HCT116 (cell line): ENCODE measurements around the gene SH3PXD2A. TPM values are rescaled to one million over a fixed set of nuclear protein-coding genes. Genes with fewer than 3 reads are reported as not detected.

Experiments used
- ATAC-seq: fragments of 200-7000 bp; cut with Tn5 transposase; 2 replicates; pipeline ENCODE4 v1.9.1; 2020; ENCODE audit warnings: mild to moderate bottlenecking, moderate library complexity
- BruUV-seq: library from RNA; stranded (reverse); fragments of 400-500 nt; replicated peaks from 2 replicates; lab custom pipeline; 2021; lab: Mats Ljungman, UMichigan
- CTCF ChIA-PET: fragments of 300-600 bp; sonication (Branson Sonifier 250); formaldehyde crosslinking; loops from one replicate; lab custom pipeline; 2021; ENCODE audit warnings: antibody characterized with exemption; lab: Charles Lee
- POLR2A ChIA-PET: fragments of 300-600, 350-600 bp; sonication (Branson Sonifier 250); formaldehyde crosslinking; loops from one replicate; lab custom pipeline; 2021; ENCODE audit warnings: antibody characterized with exemption; lab: Charles Lee
- RAD21 ChIA-PET, 2 experiments: fragments of 300-600 bp; sonication (Branson Sonifier 250); formaldehyde crosslinking; loops; one replicate each; lab custom pipeline; 2023; ENCODE audit warnings: low total read pairs in 2 of 2; ENCODE audit not compliant: uncharacterized antibody in 2 of 2, unreplicated experiment in 2 of 2, low non-redundant PET in 1 of 2; lab: Charles Lee
- DNase-seq: peaks from one replicate; pipeline ENCODE4 v3.0.0-alpha.2; 2010; ENCODE audit warnings: low read depth, low spot score
- H2AFZ ChIP-seq: fragments of 200-600 bp; shearing (Covaris generic), sonication (generic); 2 replicates; pipeline ENCODE4 v1.6.1; 2017; ENCODE audit warnings: low read depth, mixed run types, mixed read lengths, antibody characterized with exemption, low read length; ENCODE audit not compliant: poor library complexity, severe bottlenecking
- H3K27ac ChIP-seq: 2 replicates; pipeline ENCODE4 v1.5.1; 2012; ENCODE audit warnings: low read depth, low read length
- H3K27me3 ChIP-seq: fragments of 200-600 bp; sonication (generic); 2 replicates; pipeline ENCODE4 v1.6.1; 2016; ENCODE audit warnings: mixed run types, low read length, mixed read lengths; ENCODE audit not compliant: insufficient read depth
- H3K36me3 ChIP-seq, 2 experiments: fragments of 200-500 bp in 1 of 2; fragments of 200-600 bp in 1 of 2; sonication (Bioruptor generic) in 1 of 2; sonication (generic) in 1 of 2; 2 replicates each; pipeline versions ENCODE4 v1.5.1 to v1.6.1; 2014 to 2016; ENCODE audit warnings: low read length in 2 of 2, inconsistent platforms in 1 of 2, mixed read lengths in 1 of 2, mixed run types in 1 of 2; ENCODE audit not compliant: insufficient read depth in 2 of 2, control insufficient read depth in 1 of 2
- H3K4me1 ChIP-seq, 2 experiments: fragments of 200-600 bp in 1 of 2; sonication (generic) in 1 of 2; 2 replicates each; pipeline versions ENCODE4 v1.5.1 to v1.6.1; 2012 to 2017; ENCODE audit warnings: low read length in 2 of 2, inconsistent platforms in 1 of 2, mild to moderate bottlenecking in 1 of 2, mixed read lengths in 1 of 2, mixed run types in 1 of 2, moderate library complexity in 1 of 2; ENCODE audit not compliant: insufficient read depth in 2 of 2, control insufficient read depth in 1 of 2
- H3K4me2 ChIP-seq: fragments of 200-600 bp; sonication (generic); 2 replicates; pipeline ENCODE4 v1.6.1; 2017; ENCODE audit warnings: mixed run types, low read length, mixed read lengths
- H3K4me3 ChIP-seq, 2 experiments: fragments of 200-600 bp in 1 of 2; sonication (generic) in 1 of 2; replicated peaks in 1 of 2; 2 replicates each; pipeline ENCODE4 v1.5.1; 2011 to 2016; ENCODE audit warnings: low read length in 2 of 2, control low read depth in 1 of 2, low read depth in 1 of 2, mild to moderate bottlenecking in 1 of 2, mixed read lengths in 1 of 2, mixed run types in 1 of 2
- H3K79me2 ChIP-seq: fragments of 200-600 bp; sonication (generic); 2 replicates; pipeline ENCODE4 v1.6.1; 2017; ENCODE audit warnings: mild to moderate bottlenecking, mixed run types, low read length, moderate library complexity, mixed read lengths; ENCODE audit not compliant: insufficient read depth
- H3K9ac ChIP-seq: fragments of 200-600 bp; sonication (generic); 2 replicates; pipeline ENCODE4 v1.6.1; 2016; ENCODE audit warnings: low read length, mixed read lengths
- H3K9me2 ChIP-seq: fragments of 200-600 bp; sonication (generic), shearing (Covaris generic); 2 replicates; pipeline ENCODE4 v1.6.1; 2017; ENCODE audit warnings: mixed run types, mild to moderate bottlenecking, moderate library complexity; ENCODE audit not compliant: insufficient read depth
- H3K9me3 ChIP-seq, 2 experiments: fragments of 200-500 bp in 1 of 2; fragments of 200-600 bp in 1 of 2; sonication (Bioruptor generic) in 1 of 2; sonication (generic) in 1 of 2; 2 replicates each; pipeline ENCODE4 v1.6.1; 2014 to 2017; ENCODE audit warnings: low read length in 2 of 2, mixed read lengths in 2 of 2, inconsistent platforms in 1 of 2, low read depth in 1 of 2, mild to moderate bottlenecking in 1 of 2, mixed run types in 1 of 2, moderate library complexity in 1 of 2; ENCODE audit not compliant: control insufficient read depth in 1 of 2, insufficient read depth in 1 of 2
- H4K20me1 ChIP-seq: fragments of 200-600 bp; sonication (generic), shearing (Covaris generic); 2 replicates; pipeline ENCODE4 v1.6.1; 2017; ENCODE audit warnings: mixed run types, mild to moderate bottlenecking, moderate library complexity; ENCODE audit not compliant: insufficient read depth
- CBX3 ChIP-seq: IDR thresholded peaks from 2 replicates; pipeline ENCODE4 v1.6.1; 2012; ENCODE audit warnings: low read depth
- CEBPB ChIP-seq: IDR thresholded peaks from 2 replicates; pipeline ENCODE4 v1.6.1; 2012; ENCODE audit warnings: low read depth
- EGR1 ChIP-seq: IDR thresholded peaks from 2 replicates; pipeline ENCODE4 v1.6.1; 2012; ENCODE audit warnings: low read depth
- ELF1 ChIP-seq: IDR thresholded peaks from 2 replicates; pipeline ENCODE4 v1.6.1; 2012; ENCODE audit warnings: low read depth, borderline replicate concordance
- EZH2phosphoT487 ChIP-seq: fragments of 200-600 bp; IDR thresholded peaks from 2 replicates; pipeline ENCODE4 v1.6.1; 2018; ENCODE audit warnings: antibody characterized with exemption, borderline replicate concordance
- FOSL1 ChIP-seq: IDR thresholded peaks from 2 replicates; pipeline ENCODE4 v1.6.1; 2012; ENCODE audit warnings: low read depth
- JUND ChIP-seq: IDR thresholded peaks from 2 replicates; pipeline ENCODE4 v1.6.1; 2012
- POLR2A ChIP-seq: IDR thresholded peaks from 2 replicates; pipeline ENCODE4 v1.7.0; 2011; ENCODE audit warnings: borderline replicate concordance; ENCODE audit not compliant: insufficient read depth, insufficient read length; ENCODE audit errors: extremely low read depth
- SIN3A ChIP-seq: IDR thresholded peaks from 2 replicates; pipeline ENCODE4 v1.6.1; 2012; ENCODE audit warnings: low read depth
- SP1 ChIP-seq: IDR thresholded peaks from 2 replicates; pipeline ENCODE4 v1.6.1; 2012; ENCODE audit warnings: low read depth
- SRF ChIP-seq: IDR thresholded peaks from 2 replicates; pipeline ENCODE4 v1.6.1; 2012; ENCODE audit warnings: low read depth
- TCF7L2 ChIP-seq: IDR thresholded peaks from 2 replicates; pipeline ENCODE4 v1.7.0; 2011; ENCODE audit warnings: borderline replicate concordance, inconsistent platforms; ENCODE audit not compliant: insufficient read depth, insufficient read length; ENCODE audit errors: extremely low read depth
- ZFX ChIP-seq: fragments of 450-650 bp; IDR thresholded peaks from 2 replicates; pipeline ENCODE4 v1.6.1; 2017
- ZNF274 ChIP-seq: fragments of 200-500 bp; sonication (Bioruptor generic); IDR thresholded peaks from 2 replicates; pipeline ENCODE4 v1.6.1; 2014; ENCODE audit warnings: mild to moderate bottlenecking, low read depth, low read length, inconsistent platforms
- intact Hi-C: fragments of 100-400 bp; cut with micrococcal nuclease; formaldehyde crosslinking; loops from 2 replicates; pipeline ENCODE4 v1.10.0; 2022
- total RNA-seq: library from RNA; stranded (reverse); gene quantifications from one replicate; pipeline ENCODE4 v1.2.1, GENCODE V29; 2021; ENCODE audit not compliant: unreplicated experiment
- TF ChIP-seq, protein P1 (sequence below): IDR thresholded peaks from 2 replicates; pipeline ENCODE4 v1.6.1; 2012
- TF ChIP-seq, protein P2 (sequence below): IDR thresholded peaks from 2 replicates; pipeline ENCODE4 v1.6.1; 2011; ENCODE audit warnings: mild to moderate bottlenecking, low read length, moderate library complexity; ENCODE audit not compliant: insufficient replicate concordance; ENCODE audit errors: extremely low read depth
- TF ChIP-seq, protein P3 (sequence below), 3 experiments: fragments of 200-600 bp in 1 of 3; sonication (generic) in 1 of 3; IDR thresholded peaks in 2 of 3; conservative IDR thresholded peaks in 1 of 3; 2 replicates each; pipeline ENCODE4 v1.5.1; 2012 to 2017; ENCODE audit warnings: low read depth in 2 of 3, low read length in 2 of 3, antibody characterized with exemption in 1 of 3, borderline replicate concordance in 1 of 3, control low read depth in 1 of 3, mild to moderate bottlenecking in 1 of 3, mixed read lengths in 1 of 3, mixed run types in 1 of 3, moderate library complexity in 1 of 3; ENCODE audit not compliant: insufficient read depth in 1 of 3
- TF ChIP-seq, protein P4 (sequence below): IDR thresholded peaks from 2 replicates; pipeline ENCODE4 v1.6.1; 2012; ENCODE audit warnings: low read depth

SH3PXD2A gene
- total RNA-seq, 1 experiment from 2014 or later: 8.7 TPM

DNA sequence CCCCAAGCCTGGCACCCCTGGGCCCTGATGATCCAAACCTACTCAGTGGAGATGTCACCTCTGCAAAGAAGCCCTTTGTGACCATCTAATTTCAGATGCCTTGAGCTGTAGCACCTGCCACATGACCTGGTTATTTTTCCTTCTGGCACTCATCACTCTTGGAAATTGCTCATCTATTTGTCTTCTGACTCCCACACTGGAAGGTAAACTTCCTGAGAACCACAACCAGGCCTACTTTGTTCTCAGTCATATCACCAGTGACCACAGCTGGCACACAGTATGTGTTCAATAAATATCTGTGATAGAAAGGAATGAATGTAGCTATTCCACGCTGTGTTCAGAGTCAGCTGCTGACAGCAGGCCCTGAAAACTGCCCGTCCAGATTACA is 97.1 kb downstream of the SH3PXD2A start:
- Histone ChIP-seq H3K4me1 (peaks cover 12 to 46% of the 10 kb centered on the region in 2 experiments), H3K9me2 (no peaks in the 10 kb centered on the region), H3K27ac (no peak overlapping the region), H3K4me2 (no peak overlapping the region), H2AFZ (no peak overlapping the region), H3K4me3 (no peak overlapping the region), H3K79me2 (no peaks in the 10 kb centered on the region), H3K9me3 (no peaks in the 10 kb centered on the region), H3K9ac (no peak overlapping the region), H3K36me3 (no peaks in the 10 kb centered on the region), H3K27me3 (no peaks in the 10 kb centered on the region), H4K20me1 (no peaks in the 10 kb centered on the region)
- CTCF ChIA-PET: no interaction called here
- no peak for TF ChIP-seq TCF7L2
- TF ChIP-seq CBX3: no peak
- TF ChIP-seq JUND: no peak
- no peak for TF ChIP-seq POLR2A
- TF ChIP-seq FOSL1: no peak
- TF ChIP-seq, protein P1, sequence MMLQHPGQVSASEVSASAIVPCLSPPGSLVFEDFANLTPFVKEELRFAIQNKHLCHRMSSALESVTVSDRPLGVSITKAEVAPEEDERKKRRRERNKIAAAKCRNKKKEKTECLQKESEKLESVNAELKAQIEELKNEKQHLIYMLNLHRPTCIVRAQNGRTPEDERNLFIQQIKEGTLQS: no peak
- TF ChIP-seq SIN3A: no peak
- TF ChIP-seq, protein P2, sequence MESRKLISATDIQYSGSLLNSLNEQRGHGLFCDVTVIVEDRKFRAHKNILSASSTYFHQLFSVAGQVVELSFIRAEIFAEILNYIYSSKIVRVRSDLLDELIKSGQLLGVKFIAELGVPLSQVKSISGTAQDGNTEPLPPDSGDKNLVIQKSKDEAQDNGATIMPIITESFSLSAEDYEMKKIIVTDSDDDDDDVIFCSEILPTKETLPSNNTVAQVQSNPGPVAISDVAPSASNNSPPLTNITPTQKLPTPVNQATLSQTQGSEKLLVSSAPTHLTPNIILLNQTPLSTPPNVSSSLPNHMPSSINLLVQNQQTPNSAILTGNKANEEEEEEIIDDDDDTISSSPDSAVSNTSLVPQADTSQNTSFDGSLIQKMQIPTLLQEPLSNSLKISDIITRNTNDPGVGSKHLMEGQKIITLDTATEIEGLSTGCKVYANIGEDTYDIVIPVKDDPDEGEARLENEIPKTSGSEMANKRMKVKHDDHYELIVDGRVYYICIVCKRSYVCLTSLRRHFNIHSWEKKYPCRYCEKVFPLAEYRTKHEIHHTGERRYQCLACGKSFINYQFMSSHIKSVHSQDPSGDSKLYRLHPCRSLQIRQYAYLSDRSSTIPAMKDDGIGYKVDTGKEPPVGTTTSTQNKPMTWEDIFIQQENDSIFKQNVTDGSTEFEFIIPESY: no peak
- TF ChIP-seq, protein P3, sequence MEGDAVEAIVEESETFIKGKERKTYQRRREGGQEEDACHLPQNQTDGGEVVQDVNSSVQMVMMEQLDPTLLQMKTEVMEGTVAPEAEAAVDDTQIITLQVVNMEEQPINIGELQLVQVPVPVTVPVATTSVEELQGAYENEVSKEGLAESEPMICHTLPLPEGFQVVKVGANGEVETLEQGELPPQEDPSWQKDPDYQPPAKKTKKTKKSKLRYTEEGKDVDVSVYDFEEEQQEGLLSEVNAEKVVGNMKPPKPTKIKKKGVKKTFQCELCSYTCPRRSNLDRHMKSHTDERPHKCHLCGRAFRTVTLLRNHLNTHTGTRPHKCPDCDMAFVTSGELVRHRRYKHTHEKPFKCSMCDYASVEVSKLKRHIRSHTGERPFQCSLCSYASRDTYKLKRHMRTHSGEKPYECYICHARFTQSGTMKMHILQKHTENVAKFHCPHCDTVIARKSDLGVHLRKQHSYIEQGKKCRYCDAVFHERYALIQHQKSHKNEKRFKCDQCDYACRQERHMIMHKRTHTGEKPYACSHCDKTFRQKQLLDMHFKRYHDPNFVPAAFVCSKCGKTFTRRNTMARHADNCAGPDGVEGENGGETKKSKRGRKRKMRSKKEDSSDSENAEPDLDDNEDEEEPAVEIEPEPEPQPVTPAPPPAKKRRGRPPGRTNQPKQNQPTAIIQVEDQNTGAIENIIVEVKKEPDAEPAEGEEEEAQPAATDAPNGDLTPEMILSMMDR (IDR thresholded peaks at IDR 0.05 in 2 of 3, conservative IDR thresholded peaks at IDR 0.05 in 1 of 3; ENCODE audit: borderline replicate concordance in 1 of 3, insufficient read depth in 1 of 3, low read depth in 2 of 3, low read length in 2 of 3): no peak
- TF ChIP-seq ZNF274: no peak
- no peak for TF ChIP-seq CEBPB
- no peak for TF ChIP-seq EGR1
- TF ChIP-seq, protein P4, sequence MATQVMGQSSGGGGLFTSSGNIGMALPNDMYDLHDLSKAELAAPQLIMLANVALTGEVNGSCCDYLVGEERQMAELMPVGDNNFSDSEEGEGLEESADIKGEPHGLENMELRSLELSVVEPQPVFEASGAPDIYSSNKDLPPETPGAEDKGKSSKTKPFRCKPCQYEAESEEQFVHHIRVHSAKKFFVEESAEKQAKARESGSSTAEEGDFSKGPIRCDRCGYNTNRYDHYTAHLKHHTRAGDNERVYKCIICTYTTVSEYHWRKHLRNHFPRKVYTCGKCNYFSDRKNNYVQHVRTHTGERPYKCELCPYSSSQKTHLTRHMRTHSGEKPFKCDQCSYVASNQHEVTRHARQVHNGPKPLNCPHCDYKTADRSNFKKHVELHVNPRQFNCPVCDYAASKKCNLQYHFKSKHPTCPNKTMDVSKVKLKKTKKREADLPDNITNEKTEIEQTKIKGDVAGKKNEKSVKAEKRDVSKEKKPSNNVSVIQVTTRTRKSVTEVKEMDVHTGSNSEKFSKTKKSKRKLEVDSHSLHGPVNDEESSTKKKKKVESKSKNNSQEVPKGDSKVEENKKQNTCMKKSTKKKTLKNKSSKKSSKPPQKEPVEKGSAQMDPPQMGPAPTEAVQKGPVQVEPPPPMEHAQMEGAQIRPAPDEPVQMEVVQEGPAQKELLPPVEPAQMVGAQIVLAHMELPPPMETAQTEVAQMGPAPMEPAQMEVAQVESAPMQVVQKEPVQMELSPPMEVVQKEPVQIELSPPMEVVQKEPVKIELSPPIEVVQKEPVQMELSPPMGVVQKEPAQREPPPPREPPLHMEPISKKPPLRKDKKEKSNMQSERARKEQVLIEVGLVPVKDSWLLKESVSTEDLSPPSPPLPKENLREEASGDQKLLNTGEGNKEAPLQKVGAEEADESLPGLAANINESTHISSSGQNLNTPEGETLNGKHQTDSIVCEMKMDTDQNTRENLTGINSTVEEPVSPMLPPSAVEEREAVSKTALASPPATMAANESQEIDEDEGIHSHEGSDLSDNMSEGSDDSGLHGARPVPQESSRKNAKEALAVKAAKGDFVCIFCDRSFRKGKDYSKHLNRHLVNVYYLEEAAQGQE: no peak
- no peak for TF ChIP-seq ELF1
- TF ChIP-seq SRF: no peak
- TF ChIP-seq ZFX: no peak
- TF ChIP-seq EZH2phosphoT487: no peak
- no peak for TF ChIP-seq SP1
- intact Hi-C loops: no loop called here
- RAD21 ChIA-PET: no interaction called here
- POLR2A ChIA-PET: interaction anchor here (0.8 to 1.1 kb wide), 3 partner anchors 9 to 18 kb away, joined by 3 read pairs; no protein-coding TSS in a partner anchor
- BruUV-seq: no TSS peak
- no peak for ATAC-seq
- DNase-seq: no peak
